Raji (cell line): Measurements from ENCODE around the gene LUZP1.

Experiments used
- POLR2A ChIP-seq: IDR thresholded peaks from 2 replicates; pipeline ENCODE4 v1.6.1; 2011; ENCODE audit warnings: low read depth, low read length, control low read depth; ENCODE audit not compliant: insufficient read depth

The LUZP1 gene

GRCh38 chr1:23069149-23069548 is 99.5 kb downstream of the LUZP1 start:
- no peak for TF ChIP-seq POLR2A

DNA sequence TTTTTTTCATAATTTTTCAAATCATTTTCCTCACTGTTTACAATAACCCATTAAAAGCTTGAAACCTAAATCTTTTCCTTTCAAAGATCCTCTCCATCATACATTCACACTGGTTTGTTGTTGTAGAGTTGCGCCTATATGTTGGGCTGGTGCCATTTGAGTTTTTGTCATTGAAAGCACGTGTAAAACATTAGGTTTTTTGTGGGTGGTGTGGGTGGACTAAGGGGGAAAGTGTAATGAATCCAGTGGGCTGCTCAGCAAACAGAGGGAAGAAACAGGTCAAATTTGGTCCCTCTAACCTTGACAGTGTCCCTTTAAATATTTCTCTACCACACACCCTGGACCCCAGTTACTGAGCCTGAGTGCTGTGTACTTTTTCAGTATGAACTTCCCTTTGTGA is 102.6 kb downstream of the LUZP1 start:
- no peak for TF ChIP-seq POLR2A

GRCh38 chr1:23065385-23065784 is 103.3 kb downstream of the LUZP1 start:
- TF ChIP-seq POLR2A: no peak

GRCh38 chr1:23062271-23062670 is 106.4 kb downstream of the LUZP1 start:
- no peak for TF ChIP-seq POLR2A

GRCh38 chr1:23057301-23057700 is 111.4 kb downstream of the LUZP1 start:
- no peak for TF ChIP-seq POLR2A

DNA sequence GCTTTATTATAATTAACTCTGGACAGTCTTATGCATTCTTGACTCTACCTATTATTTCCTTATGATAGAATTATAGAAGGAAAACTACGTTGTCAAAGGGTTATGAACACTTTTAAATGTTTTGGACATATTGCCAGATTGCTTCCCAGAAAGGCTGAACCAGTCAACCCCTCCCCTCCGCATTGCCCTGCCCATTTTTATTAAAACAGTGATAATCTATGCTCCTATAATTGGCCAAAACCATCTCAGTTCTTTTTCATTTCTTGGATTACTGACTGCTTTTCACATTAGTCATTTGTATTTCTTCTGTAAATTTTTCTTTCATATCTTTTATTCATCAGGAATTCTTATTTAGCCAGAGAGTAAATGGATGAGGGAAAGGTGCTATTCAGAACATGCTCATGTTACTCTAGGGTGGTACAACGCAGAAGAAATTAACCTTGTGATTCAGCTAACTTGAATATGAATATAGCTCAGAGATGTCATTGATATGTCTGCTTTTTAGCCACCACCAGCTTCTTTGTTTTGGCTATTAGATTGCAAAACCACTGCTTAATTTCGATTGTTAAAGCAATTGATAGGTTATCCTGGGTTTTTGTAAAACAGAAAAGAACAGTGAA is 117.3 kb downstream of the LUZP1 start:
- no peak for TF ChIP-seq POLR2A

DNA sequence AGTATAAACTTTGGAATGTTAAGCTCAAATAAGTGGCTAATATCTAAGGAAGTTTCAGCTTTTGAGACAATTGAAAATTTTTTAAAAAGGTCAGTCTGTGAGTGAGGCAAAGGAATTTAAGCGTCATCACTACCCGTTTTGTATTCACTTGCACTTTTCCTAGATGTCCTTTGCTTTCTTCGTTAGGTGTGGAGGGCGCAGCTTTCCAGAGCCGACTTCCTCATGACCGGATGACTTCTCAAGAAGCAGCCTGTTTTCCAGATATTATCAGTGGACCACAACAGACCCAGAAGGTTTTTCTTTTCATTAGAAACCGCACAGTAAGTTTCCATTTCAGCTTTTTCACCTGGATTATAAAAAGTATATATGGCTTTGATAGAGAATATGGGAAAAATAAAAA is 118.5 kb downstream of the LUZP1 start:
- TF ChIP-seq POLR2A: no peak

DNA sequence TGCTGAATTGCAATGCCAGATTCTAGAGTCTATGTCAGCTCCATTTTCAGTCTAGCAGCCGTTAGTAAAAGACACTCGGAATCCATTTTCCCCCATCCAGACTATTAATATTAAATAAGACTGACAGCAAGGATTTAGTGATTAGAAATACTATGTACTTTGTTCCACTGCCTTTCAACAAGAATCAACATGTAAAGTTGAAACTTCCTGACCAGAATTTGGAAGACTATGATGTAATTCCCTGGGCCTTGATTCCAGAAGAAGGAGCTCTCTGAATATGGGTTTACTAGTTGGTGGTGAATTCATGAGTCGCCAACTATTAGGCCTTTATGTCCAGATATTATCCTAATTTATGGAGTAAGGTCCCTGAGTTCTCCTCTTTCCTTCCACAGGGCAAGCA is 124.6 kb downstream of the LUZP1 start:
- no peak for TF ChIP-seq POLR2A

GRCh38 chr1:23040509-23040908 is 128.1 kb downstream of the LUZP1 start:
- TF ChIP-seq POLR2A: no peak

- no peak for TF ChIP-seq POLR2A
These were observed 129.3 kb downstream of the LUZP1 start for GRCh38 chr1:23039308-23039826.

DNA sequence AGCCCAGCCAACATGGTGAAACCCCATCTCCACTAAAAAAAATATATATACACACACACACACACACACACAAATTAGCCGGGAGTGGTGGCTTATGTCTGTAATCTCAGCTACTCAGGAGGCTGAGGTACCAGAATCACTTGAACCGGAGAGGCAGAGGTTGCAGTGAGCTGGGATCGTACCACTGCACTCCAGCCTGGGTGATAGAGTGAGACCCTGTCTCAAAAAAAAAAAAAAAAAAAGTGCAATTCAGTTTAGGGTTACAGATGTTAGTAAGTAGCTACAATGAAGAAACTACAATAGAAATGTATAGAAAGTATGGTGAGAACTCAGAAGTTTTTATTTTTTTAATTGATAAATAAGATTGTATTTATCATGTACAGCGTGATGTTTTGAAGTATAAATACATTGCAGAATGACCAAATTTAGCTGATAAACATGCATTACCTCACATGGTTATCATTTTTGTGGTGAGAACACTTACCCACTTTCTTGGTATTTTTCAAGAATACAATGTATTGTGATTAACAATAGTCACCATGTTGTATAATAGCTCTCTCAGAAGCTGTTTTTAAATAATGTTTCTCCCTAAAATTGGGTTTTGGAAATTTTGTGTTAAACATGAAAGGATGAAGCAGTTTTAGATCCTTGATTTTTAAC is 131.4 kb downstream of the LUZP1 start:
- no peak for TF ChIP-seq POLR2A

- TF ChIP-seq POLR2A: no peak
These were observed 132.7 kb downstream of the LUZP1 start for GRCh38 chr1:23035823-23036452.
